K562 (cell line): ENCODE results near the gene NFKB2. TPM values are rescaled to one million over a fixed set of nuclear protein-coding genes. Genes with fewer than 3 reads are reported as not detected.

Source experiments
- EGR1 ChIP-seq: fragments of 450-650 bp; conservative IDR thresholded peaks from 2 replicates; pipeline ENCODE4 v1.6.1; 2017; ENCODE audit warnings: mild to moderate bottlenecking
- GTF2E2 ChIP-seq: fragments of 200-800 bp; sonication (Bioruptor generic); IDR thresholded peaks from 2 replicates; pipeline ENCODE4 v1.6.1; 2016; ENCODE audit warnings: missing genetic modification characterization, missing compliant biosample characterization
- MLLT1 ChIP-seq, 2 experiments: fragments of 450-650 bp; IDR thresholded peaks; 2 replicates each; pipeline ENCODE4 v1.6.1; 2016
- NCOA2 ChIP-seq, 2 experiments: fragments of 450-650 bp; IDR thresholded peaks; 2 replicates each; pipeline ENCODE4 v1.6.1; 2018; ENCODE audit warnings: mild to moderate bottlenecking in 2 of 2, moderate library complexity in 1 of 2; ENCODE audit not compliant: partially characterized antibody in 2 of 2
- RBM39 ChIP-seq: fragments of 200-400 bp; formaldehyde crosslinking; optimal IDR thresholded peaks from 2 replicates; pipeline ENCODE3; 2018; ENCODE audit warnings: low read depth, low read length
- RREB1 ChIP-seq: fragments of 250-450 bp; sonication (Bioruptor Pico); IDR thresholded peaks from 2 replicates; pipeline ENCODE4 v1.4.0; 2020
- SETDB1 ChIP-seq: IDR thresholded peaks from one replicate; pipeline ENCODE4 v1.6.1; 2012; ENCODE audit warnings: low read length, control low read depth, inconsistent platforms
- SMARCA4 ChIP-seq: fragments of 450-650 bp; IDR thresholded peaks from 2 replicates; pipeline ENCODE4 v1.6.1; 2016
- SRF ChIP-seq, 2 experiments: fragments of 250-450, 450-650 bp in 1 of 2; sonication (Bioruptor Pico) in 1 of 2; sonication (generic) in 1 of 2; formaldehyde crosslinking; IDR thresholded peaks; 2 replicates each; pipeline versions ENCODE4 v1.5.0 to v1.5.1; 2020 to 2022; ENCODE audit warnings: mild to moderate bottlenecking in 1 of 2, missing genetic modification reagents in 1 of 2
- TCF7 ChIP-seq: sonication (generic); IDR thresholded peaks from 2 replicates; pipeline ENCODE4 v1.6.1; 2016; ENCODE audit warnings: antibody characterized with exemption, borderline replicate concordance
- TSHZ1 ChIP-seq: fragments of 250-450 bp; sonication (Bioruptor Pico); IDR thresholded peaks from 2 replicates; pipeline ENCODE4 v1.4.0; 2020; ENCODE audit warnings: mild to moderate bottlenecking, moderate library complexity
- ZNF133 ChIP-seq: fragments of 250-450 bp; sonication (Bioruptor Pico); IDR thresholded peaks from 2 replicates; pipeline ENCODE4 v1.4.0; 2020; ENCODE audit warnings: mild to moderate bottlenecking
- polyA plus RNA-seq, 8 experiments: library from polyadenylated mRNA; depleted of rRNA in 4 of 8; stranded (reverse) in 5 of 8; unstranded in 3 of 8; fragments of >200 nt; fragmentation: Nextera tagmentation in 2 of 8; fragmentation: Illumina TruSeq in 1 of 8; extraction: Ambion mirVana in 2 of 8; extraction: Trizol in 1 of 8; gene quantifications; 2 replicates each; pipeline versions ENCODE4 v1.2.1 to v1.2.3, GENCODE V29; 2011 to 2014; ENCODE audit warnings: inconsistent platforms in 1 of 8, missing spikeins in 1 of 8
- total RNA-seq, 7 experiments: library from RNA; depleted of rRNA in 6 of 7; stranded (reverse); fragments of >200 nt in 6 of 7; fragmentation: Illumina TruSeq in 2 of 7; extraction: Trizol in 2 of 7; gene quantifications; 2 replicates each; pipeline versions ENCODE4 v1.2.1 to v1.2.3, GENCODE V29; 2011 to 2021; ENCODE audit warnings: low replicate concordance in 1 of 7
- TF ChIP-seq, protein P1 (sequence below): fragments of 250-450 bp; sonication (Bioruptor Pico); IDR thresholded peaks from 2 replicates; pipeline ENCODE4 v1.8.0; 2022; ENCODE audit warnings: moderate library complexity, mild to moderate bottlenecking, inconsistent platforms
- TF ChIP-seq, protein P2 (sequence below): fragments of 250-450 bp; sonication (Bioruptor Pico); IDR thresholded peaks from 2 replicates; pipeline ENCODE4 v1.8.0; 2021; ENCODE audit warnings: moderate library complexity, mild to moderate bottlenecking, inconsistent platforms
- TF ChIP-seq, protein P3 (sequence below): fragments of 250-450 bp; sonication (Bioruptor Pico); IDR thresholded peaks from 2 replicates; pipeline ENCODE4 v1.5.0; 2021

NFKB2 gene
- total and polyA plus RNA-seq, 9 of the 15 experiments (the other 6 are each of a cell fraction or from before 2014, with no cell fraction given) = 0.07 to 20.3 (median 7.9) TPM

DNA sequence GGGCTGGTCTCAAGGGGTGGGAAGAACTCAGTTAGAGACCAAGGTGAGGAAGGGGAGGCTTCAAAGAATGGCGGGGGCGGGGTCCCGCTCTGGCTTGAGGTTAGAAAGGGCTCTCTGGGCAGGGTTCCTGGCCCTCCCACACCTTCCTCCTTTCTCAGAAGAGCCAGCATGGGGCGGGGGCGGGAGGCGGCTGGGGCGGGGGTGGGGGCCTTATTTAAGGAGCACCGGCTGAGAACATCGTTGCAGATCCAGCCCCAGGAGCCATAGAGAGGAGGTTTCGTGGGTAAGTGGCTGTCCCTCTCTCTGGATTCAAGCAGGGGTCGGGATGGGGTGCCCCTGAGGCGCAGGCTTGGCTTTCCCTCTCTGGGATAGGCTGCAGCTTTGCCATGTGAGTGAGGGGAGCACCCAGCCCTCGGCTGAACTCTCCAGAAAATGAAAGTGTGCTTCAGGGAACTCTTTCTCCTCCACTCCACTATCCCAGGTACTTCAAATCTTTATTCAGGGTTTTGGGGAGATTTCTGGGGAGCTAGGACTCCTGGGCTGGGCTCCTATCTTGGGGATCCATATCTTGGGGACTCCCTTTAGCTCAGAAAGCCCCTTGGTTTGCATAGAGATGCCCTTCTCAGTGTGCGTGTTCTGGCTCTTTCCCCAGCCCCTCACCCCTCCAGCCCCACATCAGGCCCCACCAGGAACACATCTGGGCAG is 40.2 kb downstream of the NFKB2 start (continued):
- TF ChIP-seq MLLT1 (IDR thresholded peaks at IDR 0.05) (no peak), RBM39 (peak; percentile 45), TSHZ1 (CRISPR knock-in tag) (no peak), GTF2E2 (no peak), SRF (CRISPR knock-in tag; IDR thresholded peaks at IDR 0.05) (no peak), NCOA2 (IDR thresholded peaks at IDR 0.05; ENCODE audit: partially characterized antibody in 2 of 2) (no peak), RREB1 (CRISPR knock-in tag) (no peak), SETDB1 (no peak), SMARCA4 (no peak), EGR1 (peak; percentile 91), TCF7 (peak; percentile 6; the same call in 1 of the 2 replicates), ZNF133 (CRISPR knock-in tag) (no peak)
- TF ChIP-seq, protein P1, sequence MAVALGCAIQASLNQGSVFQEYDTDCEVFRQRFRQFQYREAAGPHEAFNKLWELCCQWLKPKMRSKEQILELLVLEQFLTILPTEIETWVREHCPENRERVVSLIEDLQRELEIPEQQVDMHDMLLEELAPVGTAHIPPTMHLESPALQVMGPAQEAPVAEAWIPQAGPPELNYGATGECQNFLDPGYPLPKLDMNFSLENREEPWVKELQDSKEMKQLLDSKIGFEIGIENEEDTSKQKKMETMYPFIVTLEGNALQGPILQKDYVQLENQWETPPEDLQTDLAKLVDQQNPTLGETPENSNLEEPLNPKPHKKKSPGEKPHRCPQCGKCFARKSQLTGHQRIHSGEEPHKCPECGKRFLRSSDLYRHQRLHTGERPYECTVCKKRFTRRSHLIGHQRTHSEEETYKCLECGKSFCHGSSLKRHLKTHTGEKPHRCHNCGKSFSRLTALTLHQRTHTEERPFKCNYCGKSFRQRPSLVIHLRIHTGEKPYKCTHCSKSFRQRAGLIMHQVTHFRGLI (CRISPR knock-in tag) = no peak
- TF ChIP-seq, protein P2, sequence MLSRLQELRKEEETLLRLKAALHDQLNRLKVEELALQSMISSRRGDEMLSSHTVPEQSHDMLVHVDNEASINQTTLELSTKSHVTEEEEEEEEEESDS (CRISPR knock-in tag) = no peak
- TF ChIP-seq, protein P3, sequence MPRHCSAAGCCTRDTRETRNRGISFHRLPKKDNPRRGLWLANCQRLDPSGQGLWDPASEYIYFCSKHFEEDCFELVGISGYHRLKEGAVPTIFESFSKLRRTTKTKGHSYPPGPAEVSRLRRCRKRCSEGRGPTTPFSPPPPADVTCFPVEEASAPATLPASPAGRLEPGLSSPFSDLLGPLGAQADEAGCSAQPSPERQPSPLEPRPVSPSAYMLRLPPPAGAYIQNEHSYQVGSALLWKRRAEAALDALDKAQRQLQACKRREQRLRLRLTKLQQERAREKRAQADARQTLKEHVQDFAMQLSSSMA = no peak
